HG02973 (cell line): ENCODE data around the gene TMEM37.

Source experiments
- ATAC-seq: cut with Tn5 transposase; IDR thresholded peaks from one replicate; pipeline ENCODE4 v1.9.1; 2021; ENCODE audit warnings: moderate library complexity; ENCODE audit not compliant: unreplicated experiment

The TMEM37 gene

GRCh38 chr2:119449521-119449920, 17.9 kb downstream of the TMEM37 start:
- ATAC-seq, result no peak

- no peak for ATAC-seq
Measured at GRCh38 chr2:119451336-119452050, 19.8 kb downstream of the TMEM37 start.

GRCh38 chr2:119453972-119454593, 22.4 kb downstream of the TMEM37 start:
- no peak for ATAC-seq

GRCh38 chr2:119455066-119455718, 23.5 kb downstream of the TMEM37 start:
- no peak for ATAC-seq

GRCh38 chr2:119460076-119460475, 28.4 kb downstream of the TMEM37 start:
- ATAC-seq, result no peak

GRCh38 chr2:119461811-119462210, 30.2 kb downstream of the TMEM37 start:
- no peak for ATAC-seq

- ATAC-seq, result no peak
Measured at GRCh38 chr2:119462574-119462973, 30.9 kb downstream of the TMEM37 start.

- no peak for ATAC-seq
Measured at GRCh38 chr2:119463136-119463535, 31.5 kb downstream of the TMEM37 start.

- no peak for ATAC-seq
Measured at GRCh38 chr2:119463990-119464389, 32.3 kb downstream of the TMEM37 start.

- no peak for ATAC-seq
Measured at GRCh38 chr2:119464981-119465380, 33.3 kb downstream of the TMEM37 start.

GRCh38 chr2:119465687-119466086, 34.0 kb downstream of the TMEM37 start:
- no peak for ATAC-seq

- no peak for ATAC-seq
Measured at GRCh38 chr2:119466373-119466772, 34.7 kb downstream of the TMEM37 start.

GRCh38 chr2:119468154-119468955, 36.7 kb downstream of the TMEM37 start:
- no peak for ATAC-seq

- ATAC-seq, result no peak
Measured at GRCh38 chr2:119469131-119469530, 37.5 kb downstream of the TMEM37 start.

GRCh38 chr2:119469661-119470297, 38.1 kb downstream of the TMEM37 start:
- ATAC-seq, result no peak

- no peak for ATAC-seq
Measured at GRCh38 chr2:119472749-119473148, 41.1 kb downstream of the TMEM37 start.

GRCh38 chr2:119473621-119474370, 42.1 kb downstream of the TMEM37 start:
- ATAC-seq, result no peak

- no peak for ATAC-seq
Measured at GRCh38 chr2:119474371-119475224, 42.9 kb downstream of the TMEM37 start.

GRCh38 chr2:119475225-119475856, 43.7 kb downstream of the TMEM37 start:
- no peak for ATAC-seq
